Mesenchymal stem cell (in vitro differentiated cells and primary cell): ENCODE measurements around the gene ANO4.
"Not testable (repeated sequence)": the region's sequence is repeated elsewhere in the genome, so short reads cannot be mapped to it uniquely, and the experiment has no call there.

ENCODE experiments used
- DNase-seq: peaks from one replicate; pipeline ENCODE4 v3.0.0-alpha.2; 2013
- H2AFZ ChIP-seq: one replicate; pipeline ENCODE4 v1.6.1; 2013; ENCODE audit warnings: low read depth, mild to moderate bottlenecking, control low read depth, inconsistent platforms, low read length, moderate library complexity
- H2AK5ac ChIP-seq: 2 replicates; pipeline ENCODE4 v1.6.1; 2013; ENCODE audit warnings: low read length, moderate library complexity, mild to moderate bottlenecking, inconsistent platforms; ENCODE audit not compliant: severe bottlenecking
- H2BK120ac ChIP-seq: one replicate; pipeline ENCODE4 v1.6.1; 2013; ENCODE audit warnings: low read depth, mild to moderate bottlenecking, inconsistent platforms, low read length, moderate library complexity
- H2BK12ac ChIP-seq, 2 experiments: one replicate each; pipeline ENCODE4 v1.6.1; 2013; ENCODE audit warnings: inconsistent platforms in 2 of 2, low read length in 2 of 2, mild to moderate bottlenecking in 2 of 2, moderate library complexity in 2 of 2, control low read depth in 1 of 2
- H2BK15ac ChIP-seq: one replicate; pipeline ENCODE4 v1.6.1; 2013; ENCODE audit warnings: mild to moderate bottlenecking, low read depth, inconsistent platforms; ENCODE audit not compliant: poor library complexity, severe bottlenecking
- H2BK5ac ChIP-seq: 2 replicates; pipeline ENCODE4 v1.6.1; 2013; ENCODE audit warnings: low read depth, mild to moderate bottlenecking, low read length, control low read depth, inconsistent platforms; ENCODE audit not compliant: poor library complexity, severe bottlenecking
- H3K14ac ChIP-seq, 2 experiments: one replicate each; pipeline ENCODE4 v1.6.1; 2013; ENCODE audit warnings: inconsistent platforms in 2 of 2, low read length in 2 of 2, control low read depth in 1 of 2, mild to moderate bottlenecking in 1 of 2, moderate library complexity in 1 of 2
- H3K18ac ChIP-seq, 2 experiments: one replicate each; pipeline ENCODE4 v1.6.1; 2013; ENCODE audit warnings: inconsistent platforms in 2 of 2, low read length in 2 of 2, control low read depth in 1 of 2, low read depth in 1 of 2, mild to moderate bottlenecking in 1 of 2
- H3K23ac ChIP-seq, 2 experiments: one replicate each; pipeline ENCODE4 v1.6.1; 2013; ENCODE audit warnings: inconsistent platforms in 2 of 2, low read length in 2 of 2, mild to moderate bottlenecking in 2 of 2, moderate library complexity in 2 of 2, control low read depth in 1 of 2
- H3K27ac ChIP-seq: 2 replicates; pipeline ENCODE4 v1.5.1; 2013; ENCODE audit warnings: mild to moderate bottlenecking, moderate library complexity, low read length, control low read depth, inconsistent platforms; ENCODE audit not compliant: poor library complexity, severe bottlenecking
- H3K27me3 ChIP-seq, 2 experiments: 2 replicates each; pipeline versions ENCODE4 v1.6.1 to v1.7.0; 2013; ENCODE audit warnings: low read length in 2 of 2, mild to moderate bottlenecking in 2 of 2, moderate library complexity in 2 of 2, control low read depth in 1 of 2, inconsistent platforms in 1 of 2; ENCODE audit not compliant: control insufficient read depth in 1 of 2, insufficient read depth in 1 of 2
- H3K36me3 ChIP-seq, 2 experiments: 2 replicates each; pipeline versions ENCODE4 v1.6.1 to v1.7.0; 2013; ENCODE audit warnings: low read length in 2 of 2, control low read depth in 1 of 2, inconsistent platforms in 1 of 2, low read depth in 1 of 2, mild to moderate bottlenecking in 1 of 2; ENCODE audit not compliant: insufficient read depth in 2 of 2, control insufficient read depth in 1 of 2
- H3K4ac ChIP-seq, 2 experiments: one replicate each; pipeline ENCODE4 v1.6.1; 2013; ENCODE audit warnings: inconsistent platforms in 2 of 2, low read length in 2 of 2, mild to moderate bottlenecking in 2 of 2, moderate library complexity in 2 of 2, control low read depth in 1 of 2, low read depth in 1 of 2
- H3K4me1 ChIP-seq: 2 replicates; pipeline ENCODE4 v1.6.1; 2013; ENCODE audit warnings: low read depth, low read length, control low read depth; ENCODE audit not compliant: control insufficient read depth, insufficient read depth
- H3K4me2 ChIP-seq: 2 replicates; pipeline ENCODE4 v1.6.1; 2013; ENCODE audit warnings: low read length, mild to moderate bottlenecking, inconsistent platforms; ENCODE audit not compliant: poor library complexity, severe bottlenecking
- H3K4me3 ChIP-seq, 2 experiments: 2 replicates each; pipeline versions ENCODE4 v1.5.1 to v1.7.0; 2013; ENCODE audit warnings: low read length in 2 of 2, mild to moderate bottlenecking in 2 of 2, control low read depth in 1 of 2, low read depth in 1 of 2; ENCODE audit not compliant: insufficient read depth in 1 of 2
- H3K79me1 ChIP-seq: replicated peaks from 2 replicates; pipeline ENCODE4 v1.6.1; 2013; ENCODE audit warnings: mild to moderate bottlenecking, control low read depth, low read length, inconsistent platforms; ENCODE audit not compliant: poor library complexity, severe bottlenecking
- H3K9ac ChIP-seq: 2 replicates; pipeline ENCODE4 v1.7.0; 2013; ENCODE audit warnings: mild to moderate bottlenecking, low read length, moderate library complexity
- H3K9me3 ChIP-seq: 2 replicates; pipeline ENCODE4 v1.7.0; 2013; ENCODE audit warnings: mild to moderate bottlenecking, low read length; ENCODE audit not compliant: control insufficient read depth
- H4K8ac ChIP-seq: one replicate; pipeline ENCODE4 v1.6.1; 2013; ENCODE audit warnings: inconsistent platforms, mild to moderate bottlenecking, low read length, moderate library complexity
- H4K91ac ChIP-seq: one replicate; pipeline ENCODE4 v1.6.1; 2013; ENCODE audit warnings: mild to moderate bottlenecking, low read length, inconsistent platforms
- WGBS: methylation state at CpG from one replicate; pipeline ENCODE4 v1.1.7; 2013; ENCODE audit warnings: mixed read lengths; 5-methylcytosine and 5-hydroxymethylcytosine counted together

ANO4 gene

GRCh38 chr12:100927826-100928225 is 133.2 kb downstream of the ANO4 start:
- H2BK15ac ChIP-seq: no peak overlapping the region
- no peak overlapping the region for H2BK120ac ChIP-seq
- no peak overlapping the region for H2AK5ac ChIP-seq
- no peak overlapping the region for H2BK12ac ChIP-seq
- peak; percentile 81 for DNase-seq
- H3K9ac ChIP-seq: no peak overlapping the region
- no peak overlapping the region for H3K14ac ChIP-seq
- no peak overlapping the region for H3K4me3 ChIP-seq
- H3K27me3 ChIP-seq: no peaks in the 10 kb centered on the region
- H3K9me3 ChIP-seq: no peaks in the 10 kb centered on the region
- H3K18ac ChIP-seq: no peak overlapping the region
- no peak overlapping the region for H2AFZ ChIP-seq
- WGBS: 0% methylated on average over 2 of the region's 4 CpGs
- no peaks in the 10 kb centered on the region for H3K36me3 ChIP-seq
- no peak overlapping the region for H4K91ac ChIP-seq
- no peak overlapping the region for H3K4me2 ChIP-seq
- no peaks in the 10 kb centered on the region for H3K4me1 ChIP-seq
- no peak overlapping the region for H3K23ac ChIP-seq
- H2BK5ac ChIP-seq: no peak overlapping the region
- H3K27ac ChIP-seq: no peak overlapping the region
- no peak overlapping the region for H3K4ac ChIP-seq
- H3K79me1 ChIP-seq: no peaks in the 10 kb centered on the region
- H4K8ac ChIP-seq: no peak overlapping the region

- no peak overlapping the region for H2BK5ac ChIP-seq
- 62% methylated on average over 2 of the region's 2 CpGs for WGBS
- no peak overlapping the region for H3K9ac ChIP-seq
- H3K4me1 ChIP-seq: no peaks in the 10 kb centered on the region
- H3K14ac ChIP-seq: no peak overlapping the region
- no peaks in the 10 kb centered on the region for H3K79me1 ChIP-seq
- H3K23ac ChIP-seq: no peak overlapping the region
- H2BK12ac ChIP-seq: no peak overlapping the region
- H3K27ac ChIP-seq: no peak overlapping the region
- no peak overlapping the region for H2AK5ac ChIP-seq
- no peak overlapping the region for H4K91ac ChIP-seq
- H2BK120ac ChIP-seq: no peak overlapping the region
- H3K18ac ChIP-seq: no peak overlapping the region
- H2AFZ ChIP-seq: no peak overlapping the region
- no peaks in the 10 kb centered on the region for H3K36me3 ChIP-seq
- H2BK15ac ChIP-seq: no peak overlapping the region
- H3K4me3 ChIP-seq: no peak overlapping the region
- H4K8ac ChIP-seq: no peak overlapping the region
- no peak overlapping the region for H3K4me2 ChIP-seq
- no peak for DNase-seq
- H3K9me3 ChIP-seq: no peaks in the 10 kb centered on the region
- no peak overlapping the region for H3K4ac ChIP-seq
- no peaks in the 10 kb centered on the region for H3K27me3 ChIP-seq
Measured at GRCh38 chr12:100932571-100932970, 138.0 kb downstream of the ANO4 start.

GRCh38 chr12:100933531-100933930 is 139.0 kb downstream of the ANO4 start:
- H3K36me3 ChIP-seq, H3K9ac ChIP-seq, H2AK5ac ChIP-seq, H4K91ac ChIP-seq, H3K9me3 ChIP-seq, H3K14ac ChIP-seq, H2BK120ac ChIP-seq, H3K4me3 ChIP-seq, H3K4me2 ChIP-seq, H2BK5ac ChIP-seq, H3K27me3 ChIP-seq, H2BK12ac ChIP-seq, H2AFZ ChIP-seq, H3K4ac ChIP-seq, H4K8ac ChIP-seq, H3K18ac ChIP-seq, H3K4me1 ChIP-seq, H3K27ac ChIP-seq, H3K79me1 ChIP-seq, H2BK15ac ChIP-seq, H3K23ac ChIP-seq: not testable (repeated sequence)
- peak; percentile 22 for DNase-seq
- no CpG with 5 or more reads among the region's 1 CpG for WGBS

GRCh38 chr12:100935929-100936328 is 141.4 kb downstream of the ANO4 start:
- DNase-seq: no peak
- Histone ChIP-seq H3K4me2 (no peak overlapping the region), H3K18ac (no peak overlapping the region), H2BK12ac (no peak overlapping the region), H3K14ac (no peak overlapping the region), H3K36me3 (no peaks in the 10 kb centered on the region), H2BK120ac (no peak overlapping the region), H3K27ac (no peak overlapping the region), H4K8ac (no peak overlapping the region), H4K91ac (no peak overlapping the region), H2AK5ac (no peak overlapping the region), H2BK15ac (no peak overlapping the region), H3K9ac (no peak overlapping the region), H2AFZ (no peak overlapping the region), H3K4ac (no peak overlapping the region), H2BK5ac (no peak overlapping the region), H3K4me3 (no peak overlapping the region), H3K23ac (no peak overlapping the region), H3K27me3 (no peaks in the 10 kb centered on the region), H3K4me1 (no peaks in the 10 kb centered on the region), H3K79me1 (no peaks in the 10 kb centered on the region), H3K9me3 (no peaks in the 10 kb centered on the region)
- 80% methylated on average over 1 of the region's 1 CpG for WGBS
